SKM-1 (cell line): ENCODE results near the gene CH25H.

Experiments used
- DNase-seq: peaks from one replicate; lab custom pipeline; 2025; ENCODE audit not compliant: unreplicated experiment; lab: John Stamatoyannopoulos, UW

CH25H gene

DNA sequence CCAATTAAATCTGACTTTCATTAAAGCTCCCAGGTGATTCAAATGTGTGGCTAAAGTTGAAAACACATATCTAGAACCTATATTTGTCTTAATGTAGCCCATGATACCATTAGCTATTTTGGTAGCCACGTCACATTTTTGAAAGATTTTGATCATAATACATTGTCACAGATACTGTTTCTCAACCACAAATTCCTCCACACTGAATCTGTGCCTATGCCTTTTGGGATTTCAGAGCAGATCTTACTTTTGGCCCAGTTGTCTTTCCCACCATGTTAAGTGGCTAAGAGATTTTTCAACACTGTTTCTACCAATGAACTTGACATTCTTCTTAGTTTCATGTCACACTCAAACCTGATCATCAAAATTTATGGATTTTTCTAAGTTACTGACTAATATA, 47.4 kb downstream of the CH25H start:
- DNase-seq = no peak

DNA sequence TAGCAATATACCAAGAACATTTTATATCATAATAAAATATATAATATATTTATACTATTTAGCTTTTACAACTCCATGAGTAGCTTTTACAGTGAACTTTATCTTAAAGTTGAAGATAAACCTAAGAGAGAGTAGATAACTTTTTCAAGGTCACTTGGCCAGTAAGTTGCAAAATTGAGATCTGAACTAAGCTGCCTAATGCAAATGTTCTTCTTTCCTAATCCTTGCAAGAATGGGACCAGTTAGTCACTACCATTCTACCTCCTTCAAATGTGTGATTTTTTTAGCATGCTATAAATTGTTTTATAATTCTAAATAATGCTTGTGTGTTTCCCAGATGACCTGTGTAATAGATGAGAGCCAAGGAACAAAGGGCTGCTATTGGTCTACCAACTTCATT, 47.8 kb downstream of the CH25H start:
- DNase-seq = no peak

DNA sequence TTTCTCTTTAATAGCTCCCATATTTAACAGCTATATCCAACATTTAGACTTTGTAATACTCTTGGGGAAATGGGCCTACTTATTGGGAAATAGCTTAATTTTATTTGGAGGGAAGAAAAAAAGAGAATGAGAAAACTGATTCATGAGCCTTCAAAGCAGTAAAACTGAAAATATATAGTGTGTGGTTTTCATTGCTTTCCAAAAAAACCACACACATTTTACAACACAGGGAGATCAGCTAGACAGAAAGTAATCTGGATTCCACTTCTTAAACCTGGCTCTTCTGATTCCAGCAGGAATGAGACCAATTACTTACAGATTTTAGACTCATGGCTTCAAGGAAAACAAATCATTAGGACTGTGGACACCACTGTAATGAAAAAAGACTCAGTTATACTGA, 48.7 kb downstream of the CH25H start:
- no peak for DNase-seq

DNA sequence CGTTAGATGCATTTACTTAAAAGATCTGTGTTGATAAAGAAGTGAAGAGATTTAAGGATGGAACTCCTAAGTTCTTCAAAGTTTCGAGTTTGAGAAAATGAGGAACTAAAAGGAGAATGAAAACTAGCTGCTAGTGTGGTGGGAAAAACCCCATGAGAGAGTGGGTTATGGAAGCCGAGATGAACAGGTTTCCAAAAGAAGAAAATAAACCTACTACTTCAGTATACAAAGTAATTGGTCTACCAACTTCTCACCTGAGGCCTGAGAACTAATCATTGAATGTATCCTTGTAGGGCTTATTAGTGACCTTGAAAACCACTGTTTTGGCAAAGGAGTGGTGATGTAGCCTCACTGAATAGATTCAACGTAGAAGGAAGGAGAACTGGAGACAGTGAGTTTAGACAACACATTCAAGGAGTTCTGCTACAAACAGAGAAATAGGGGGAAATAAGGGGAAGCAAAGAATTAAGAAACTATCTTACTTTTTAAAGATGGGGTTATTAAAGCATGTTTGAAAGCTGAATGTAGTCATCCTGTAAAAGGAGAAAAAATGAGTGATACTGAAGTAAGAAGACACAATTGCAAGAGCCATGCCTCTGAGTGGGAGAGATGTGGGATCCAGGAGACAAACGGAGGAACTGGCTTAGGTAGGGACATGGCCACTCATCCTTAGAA, 50.8 kb downstream of the CH25H start:
- no peak for DNase-seq
